ENCODE data around the gene ETV6.
"Not testable (repeated sequence)": the region's sequence is repeated elsewhere in the genome, so short reads cannot be mapped to it uniquely, and the experiment has no call there.

The ETV6 gene

DNA sequence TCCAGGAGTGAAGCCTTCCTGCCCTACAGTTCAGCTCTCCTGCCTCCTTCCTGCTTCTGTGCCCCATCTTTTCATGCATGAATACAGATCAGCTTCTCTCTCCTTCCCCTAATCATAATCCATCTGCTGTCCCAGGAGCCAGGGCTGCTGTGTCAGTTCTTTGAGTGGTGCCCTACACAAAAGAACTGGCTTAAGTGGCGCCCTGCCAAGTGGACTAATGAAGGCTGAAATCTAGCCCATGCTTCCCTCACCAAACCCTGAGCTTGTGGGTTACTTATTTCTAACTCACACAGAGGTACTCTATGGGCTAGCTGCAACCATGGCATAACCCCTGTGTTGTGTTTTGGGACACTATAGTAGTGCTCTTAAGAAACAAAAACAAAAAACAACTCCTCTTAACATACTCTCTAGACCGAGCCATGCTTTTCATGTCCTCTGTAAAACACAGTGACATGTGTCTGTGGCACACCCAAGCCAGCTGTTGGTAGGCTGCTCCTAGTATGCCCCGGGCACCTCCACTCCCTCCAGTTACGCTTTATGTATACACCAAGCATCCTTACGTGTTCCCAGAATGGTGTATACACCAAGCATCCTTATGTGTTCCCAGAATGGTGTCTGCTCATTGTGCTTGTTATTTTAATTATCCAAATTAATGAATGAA, 19.3 kb upstream of the ETV6 start:
- no peak overlapping the region for H3K4me3 ChIP-seq (ENCODE audit: low read depth, low read length)
- DNase-seq (ENCODE audit: low read depth), result no peak
- in situ Hi-C loops (cut with HindIII; ENCODE audit: low sequenced_read_pairs), result no loop called here
- TF ChIP-seq, protein P1, sequence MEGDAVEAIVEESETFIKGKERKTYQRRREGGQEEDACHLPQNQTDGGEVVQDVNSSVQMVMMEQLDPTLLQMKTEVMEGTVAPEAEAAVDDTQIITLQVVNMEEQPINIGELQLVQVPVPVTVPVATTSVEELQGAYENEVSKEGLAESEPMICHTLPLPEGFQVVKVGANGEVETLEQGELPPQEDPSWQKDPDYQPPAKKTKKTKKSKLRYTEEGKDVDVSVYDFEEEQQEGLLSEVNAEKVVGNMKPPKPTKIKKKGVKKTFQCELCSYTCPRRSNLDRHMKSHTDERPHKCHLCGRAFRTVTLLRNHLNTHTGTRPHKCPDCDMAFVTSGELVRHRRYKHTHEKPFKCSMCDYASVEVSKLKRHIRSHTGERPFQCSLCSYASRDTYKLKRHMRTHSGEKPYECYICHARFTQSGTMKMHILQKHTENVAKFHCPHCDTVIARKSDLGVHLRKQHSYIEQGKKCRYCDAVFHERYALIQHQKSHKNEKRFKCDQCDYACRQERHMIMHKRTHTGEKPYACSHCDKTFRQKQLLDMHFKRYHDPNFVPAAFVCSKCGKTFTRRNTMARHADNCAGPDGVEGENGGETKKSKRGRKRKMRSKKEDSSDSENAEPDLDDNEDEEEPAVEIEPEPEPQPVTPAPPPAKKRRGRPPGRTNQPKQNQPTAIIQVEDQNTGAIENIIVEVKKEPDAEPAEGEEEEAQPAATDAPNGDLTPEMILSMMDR (IDR thresholded peaks at IDR 0.05; ENCODE audit: low read depth, low read length, missing control alignments), result no peak

DNA sequence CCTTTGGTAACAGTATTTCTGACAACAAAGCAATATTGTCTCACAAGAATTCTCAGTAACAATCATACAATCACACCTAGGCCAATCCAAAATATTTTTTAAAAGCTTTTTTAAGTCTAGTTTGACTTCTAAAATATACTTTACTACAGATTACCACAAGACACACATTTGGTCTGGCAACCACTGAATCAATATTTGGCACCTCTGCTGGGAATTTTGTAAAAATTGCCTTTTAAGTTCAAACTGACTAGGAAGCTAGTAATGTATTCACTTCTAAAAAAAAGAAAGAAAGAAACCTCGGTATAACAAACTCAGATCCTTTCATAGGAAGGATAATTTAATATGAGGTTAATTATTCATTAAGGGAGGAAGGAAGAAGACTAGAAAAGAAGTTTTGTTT, 18.2 kb upstream of the ETV6 start:
- TF ChIP-seq, protein P1 (IDR thresholded peaks at IDR 0.05; ENCODE audit: low read depth, low read length, missing control alignments), result no peak
- H3K4me3 ChIP-seq (ENCODE audit: low read depth, low read length), result no peak overlapping the region
- in situ Hi-C loops (cut with HindIII; ENCODE audit: low sequenced_read_pairs), result no loop called here
- DNase-seq (ENCODE audit: low read depth), result no peak

DNA sequence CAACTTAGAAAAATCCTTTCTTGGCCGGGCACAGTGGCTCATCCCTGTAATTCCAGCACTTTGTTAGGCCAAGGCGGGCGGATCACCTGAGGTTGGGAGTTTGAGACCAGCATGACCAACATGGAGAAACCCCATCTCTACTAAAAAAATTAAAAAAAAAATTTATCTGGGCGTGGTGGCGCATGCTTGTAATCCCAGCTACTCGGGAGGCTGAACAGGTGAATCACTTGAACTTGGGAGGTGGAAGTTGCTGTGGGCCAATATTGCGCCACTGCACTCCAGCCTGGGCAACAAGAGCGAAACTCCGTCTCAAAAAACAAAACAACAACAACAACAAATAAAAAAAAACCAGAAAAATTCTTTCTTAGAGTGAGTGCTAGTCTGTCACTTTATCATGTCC, 17.6 kb upstream of the ETV6 start:
- H3K4me3 ChIP-seq (ENCODE audit: low read depth, low read length); DNase-seq (ENCODE audit: low read depth); in situ Hi-C loops (cut with HindIII; ENCODE audit: low sequenced_read_pairs): not testable (repeated sequence)

DNA sequence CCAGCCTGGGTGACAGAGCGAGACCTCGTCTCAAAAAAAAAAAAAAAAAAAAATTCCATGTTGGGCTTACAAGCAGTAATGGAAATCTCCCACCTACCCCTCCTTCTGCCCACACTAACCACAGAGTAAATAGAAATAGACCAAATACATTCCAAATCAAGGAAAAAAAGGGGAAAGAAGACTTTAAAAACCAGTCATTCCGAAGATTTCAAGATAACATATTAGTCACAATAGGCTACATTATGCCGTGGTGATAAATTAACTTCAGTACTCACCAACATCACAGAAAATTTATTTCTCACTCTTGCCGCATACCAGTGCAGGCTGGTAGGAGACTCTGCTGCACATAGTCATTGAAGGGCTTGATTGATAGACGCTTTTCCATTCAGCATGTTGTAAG, 15.5 kb upstream of the ETV6 start:
- TF ChIP-seq, protein P1 (IDR thresholded peaks at IDR 0.05; ENCODE audit: low read depth, low read length, missing control alignments), result no peak
- in situ Hi-C loops (cut with HindIII; ENCODE audit: low sequenced_read_pairs), result no loop called here
- H3K4me3 ChIP-seq (ENCODE audit: low read depth, low read length), result no peak overlapping the region
- no peak for DNase-seq (ENCODE audit: low read depth)

DNA sequence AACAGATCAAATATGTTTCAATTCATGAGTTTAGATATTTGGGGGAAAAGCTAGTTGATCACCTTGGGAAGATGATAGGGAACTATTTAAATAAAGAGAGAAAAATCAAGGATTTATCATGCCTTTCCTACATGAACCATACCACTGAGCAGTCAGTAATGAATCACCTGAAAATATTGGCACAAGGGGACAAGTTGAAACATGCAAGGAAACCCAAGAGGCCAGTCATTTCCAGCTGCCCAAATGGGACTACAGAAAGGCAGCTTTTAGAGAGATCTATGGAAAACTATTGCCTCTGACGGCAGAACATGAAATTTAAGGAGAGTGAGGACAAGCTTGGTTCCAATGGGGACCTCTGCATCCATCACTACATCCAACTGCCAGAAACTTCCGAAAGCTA, 14.1 kb upstream of the ETV6 start:
- TF ChIP-seq, protein P1 (IDR thresholded peaks at IDR 0.05; ENCODE audit: low read depth, low read length, missing control alignments), result no peak
- no peak overlapping the region for H3K4me3 ChIP-seq (ENCODE audit: low read depth, low read length)
- in situ Hi-C loops (cut with HindIII; ENCODE audit: low sequenced_read_pairs), result no loop called here
- no peak for DNase-seq (ENCODE audit: low read depth)

DNA sequence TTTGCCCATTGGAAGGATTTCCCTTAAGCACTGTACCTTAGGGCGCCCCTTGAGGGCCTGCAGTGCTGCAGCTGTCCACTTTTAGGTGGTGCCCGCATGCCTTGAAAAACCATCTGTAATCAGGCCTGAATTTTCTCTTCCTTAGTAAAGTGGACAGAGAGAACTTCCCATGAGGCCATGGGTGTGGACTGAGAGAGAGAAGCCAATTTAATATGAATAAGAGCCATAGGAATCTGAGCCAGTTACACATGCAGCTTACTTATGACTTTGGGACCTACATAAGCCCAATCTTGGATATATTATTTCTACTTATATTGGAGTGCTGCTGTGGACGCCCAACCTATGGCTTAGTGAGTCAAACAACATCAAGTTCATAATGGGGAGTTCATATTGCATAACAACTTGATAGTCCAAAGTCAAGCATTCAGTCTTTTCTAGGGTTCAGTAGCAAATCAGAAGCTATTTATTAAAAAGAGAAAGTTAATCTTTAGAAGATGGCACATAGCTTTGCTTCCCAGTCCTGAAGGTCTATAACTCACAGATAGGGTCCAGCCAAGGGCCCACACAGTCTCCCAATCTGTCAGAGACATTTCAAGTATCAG, 11.1 kb upstream of the ETV6 start:
- TF ChIP-seq, protein P1 (IDR thresholded peaks at IDR 0.05; ENCODE audit: low read depth, low read length, missing control alignments), result no peak
- H3K4me3 ChIP-seq (ENCODE audit: low read depth, low read length), result no peak overlapping the region
- no peak for DNase-seq (ENCODE audit: low read depth)
- in situ Hi-C loops (cut with HindIII; ENCODE audit: low sequenced_read_pairs), result no loop called here

DNA sequence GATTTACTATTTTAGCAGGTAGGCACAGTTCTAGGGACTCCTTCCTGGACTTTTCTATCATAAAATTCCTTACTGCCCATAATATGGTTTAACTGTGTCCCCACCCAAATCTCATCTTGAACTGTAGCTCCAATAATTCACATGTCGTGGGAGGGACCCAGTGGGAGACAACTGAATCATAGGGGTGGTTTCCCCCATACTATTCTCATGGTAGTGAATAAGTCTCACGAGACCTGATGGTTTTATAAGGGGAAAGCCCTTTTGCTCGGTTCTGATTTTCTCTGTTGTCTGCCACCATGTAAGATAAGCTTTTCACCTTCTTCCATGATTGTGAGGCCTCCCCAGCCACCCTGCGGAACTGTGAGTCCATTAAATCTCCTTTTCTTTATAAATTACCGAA, 10.0 kb upstream of the ETV6 start:
- no peak overlapping the region for H3K4me3 ChIP-seq (ENCODE audit: low read depth, low read length)
- in situ Hi-C loops (cut with HindIII; ENCODE audit: low sequenced_read_pairs), result no loop called here
- no peak for DNase-seq (ENCODE audit: low read depth)
- TF ChIP-seq, protein P1 (IDR thresholded peaks at IDR 0.05; ENCODE audit: low read depth, low read length, missing control alignments), result no peak

Data from astrocyte of the cerebellum (primary cell).